Measurements from ENCODE around the gene CYTH1. TPM values are rescaled to one million over a fixed set of nuclear protein-coding genes. Genes with fewer than 3 reads are reported as not detected.

The CYTH1 gene
- total RNA-seq, 1 experiment from 2014 or later, result 40.3 TPM

DNA sequence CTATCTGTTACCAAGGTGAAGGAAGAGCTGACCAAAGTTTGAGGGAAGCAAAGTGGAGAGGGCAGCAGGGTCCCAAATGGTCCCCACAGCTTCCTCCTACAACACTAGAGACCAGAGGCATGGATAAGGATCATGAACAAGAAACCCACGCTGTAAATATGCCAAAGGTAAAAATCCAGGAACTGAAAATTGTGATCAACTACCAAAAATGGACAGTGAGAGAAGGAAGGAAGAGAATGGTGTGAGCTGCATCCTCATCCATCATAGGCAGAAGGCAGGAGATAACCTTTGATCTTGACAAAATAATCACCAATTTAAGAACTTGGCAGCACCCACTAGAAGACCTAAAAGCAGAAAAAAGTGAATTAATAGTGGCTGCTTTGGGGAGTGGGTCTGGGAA is 66.2 kb downstream of the CYTH1 start:
- Histone ChIP-seq H3K9me3 (ENCODE audit: insufficient read depth, low read depth) (no peaks in the 10 kb centered on the region), H3K4me3 (no peak overlapping the region), H3K27me3 (ENCODE audit: insufficient read depth, low read depth) (no peaks in the 10 kb centered on the region), H3F3A (ENCODE audit: insufficient read depth, low read depth) (no peaks in the 10 kb centered on the region), H3K79me2 (ENCODE audit: low read depth) (peaks cover 36% of the 10 kb centered on the region), H2AFZ (no peak overlapping the region), H3K4me1 (replicated peaks; ENCODE audit: insufficient read depth) (no peaks in the 10 kb centered on the region), H3K9me2 (ENCODE audit: insufficient read depth) (no peaks in the 10 kb centered on the region), H3K36me3 (ENCODE audit: low read depth) (no peaks in the 10 kb centered on the region), H4K20me1 (ENCODE audit: insufficient read depth) (peaks cover 6% of the 10 kb centered on the region), H3K4me2 (no peak overlapping the region), H3K27ac (no peak overlapping the region)
- intact Hi-C loops (cut with micrococcal nuclease; ENCODE audit: unreplicated experiment), result no loop called here
- TF ChIP-seq, protein P1, sequence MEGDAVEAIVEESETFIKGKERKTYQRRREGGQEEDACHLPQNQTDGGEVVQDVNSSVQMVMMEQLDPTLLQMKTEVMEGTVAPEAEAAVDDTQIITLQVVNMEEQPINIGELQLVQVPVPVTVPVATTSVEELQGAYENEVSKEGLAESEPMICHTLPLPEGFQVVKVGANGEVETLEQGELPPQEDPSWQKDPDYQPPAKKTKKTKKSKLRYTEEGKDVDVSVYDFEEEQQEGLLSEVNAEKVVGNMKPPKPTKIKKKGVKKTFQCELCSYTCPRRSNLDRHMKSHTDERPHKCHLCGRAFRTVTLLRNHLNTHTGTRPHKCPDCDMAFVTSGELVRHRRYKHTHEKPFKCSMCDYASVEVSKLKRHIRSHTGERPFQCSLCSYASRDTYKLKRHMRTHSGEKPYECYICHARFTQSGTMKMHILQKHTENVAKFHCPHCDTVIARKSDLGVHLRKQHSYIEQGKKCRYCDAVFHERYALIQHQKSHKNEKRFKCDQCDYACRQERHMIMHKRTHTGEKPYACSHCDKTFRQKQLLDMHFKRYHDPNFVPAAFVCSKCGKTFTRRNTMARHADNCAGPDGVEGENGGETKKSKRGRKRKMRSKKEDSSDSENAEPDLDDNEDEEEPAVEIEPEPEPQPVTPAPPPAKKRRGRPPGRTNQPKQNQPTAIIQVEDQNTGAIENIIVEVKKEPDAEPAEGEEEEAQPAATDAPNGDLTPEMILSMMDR (conservative IDR thresholded peaks at IDR 0.05), result no peak
- no peak for TF ChIP-seq EZH2 (IDR thresholded peaks at IDR 0.05; ENCODE audit: low read depth)
- BruUV-seq (replicated peaks), result no TSS peak
- ChIA-PET POLR2A (ENCODE audit: unreplicated experiment) (no interaction called here), CTCF (interaction anchor here (1.1 kb wide), 1 partner anchor 9 kb away, joined by 3 read pairs; no protein-coding TSS in a partner anchor)
- no peak for DNase-seq

DNA sequence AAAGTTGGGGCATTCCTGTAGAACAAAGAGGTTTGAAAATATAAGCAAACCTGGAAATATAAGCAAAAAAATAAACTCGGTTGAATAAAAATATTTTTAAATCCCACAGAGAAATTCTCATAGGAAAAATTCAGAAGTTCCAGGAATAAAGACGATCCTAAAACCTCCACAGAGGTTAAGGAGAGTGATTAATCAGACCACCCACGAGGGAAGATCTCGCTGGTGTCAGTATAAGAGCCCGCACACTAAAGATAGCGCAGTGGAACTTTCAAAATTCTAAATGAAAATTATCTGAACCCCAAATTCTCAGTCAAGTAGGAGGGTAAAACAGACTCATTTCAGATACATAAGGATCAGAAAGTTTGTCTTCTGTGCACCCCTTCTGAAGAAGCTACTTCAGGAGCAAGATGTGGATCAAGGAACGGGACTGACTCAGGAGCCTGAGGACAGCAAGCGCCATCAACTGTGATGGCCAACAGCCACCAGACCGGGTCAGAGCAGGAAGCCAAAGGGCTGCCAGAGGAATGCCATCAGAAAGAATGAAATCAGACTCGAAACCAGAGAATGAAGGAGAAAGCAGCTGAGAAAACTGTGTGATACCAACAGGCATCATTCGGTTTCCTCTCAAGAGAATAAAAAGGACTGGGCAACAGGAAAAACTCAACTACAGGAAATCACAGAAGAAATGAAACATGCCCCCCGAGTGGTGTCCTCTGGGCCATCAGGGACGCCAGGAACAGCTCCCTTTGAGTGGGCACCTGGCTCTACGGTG is 66.9 kb downstream of the CYTH1 start:
- intact Hi-C loops (cut with micrococcal nuclease; ENCODE audit: unreplicated experiment), result no loop called here
- CTCF ChIA-PET, result no interaction called here
- Histone ChIP-seq H3K9me2 (ENCODE audit: insufficient read depth) (no peaks in the 10 kb centered on the region), H3K27me3 (ENCODE audit: insufficient read depth, low read depth) (no peaks in the 10 kb centered on the region), H3K4me1 (replicated peaks; ENCODE audit: insufficient read depth) (no peaks in the 10 kb centered on the region), H3K4me3 (no peak overlapping the region), H3F3A (ENCODE audit: insufficient read depth, low read depth) (no peaks in the 10 kb centered on the region), H3K27ac (no peak overlapping the region), H3K79me2 (ENCODE audit: low read depth) (peaks cover 36% of the 10 kb centered on the region), H3K9me3 (ENCODE audit: insufficient read depth, low read depth) (no peaks in the 10 kb centered on the region), H2AFZ (no peak overlapping the region), H3K4me2 (no peak overlapping the region), H3K36me3 (ENCODE audit: low read depth) (no peaks in the 10 kb centered on the region), H4K20me1 (ENCODE audit: insufficient read depth) (peaks cover 6% of the 10 kb centered on the region)
- DNase-seq, result no peak
- POLR2A ChIA-PET (ENCODE audit: unreplicated experiment), result no interaction called here
- TF ChIP-seq, protein P1 (conservative IDR thresholded peaks at IDR 0.05), result no peak
- BruUV-seq (replicated peaks), result no TSS peak

DNA sequence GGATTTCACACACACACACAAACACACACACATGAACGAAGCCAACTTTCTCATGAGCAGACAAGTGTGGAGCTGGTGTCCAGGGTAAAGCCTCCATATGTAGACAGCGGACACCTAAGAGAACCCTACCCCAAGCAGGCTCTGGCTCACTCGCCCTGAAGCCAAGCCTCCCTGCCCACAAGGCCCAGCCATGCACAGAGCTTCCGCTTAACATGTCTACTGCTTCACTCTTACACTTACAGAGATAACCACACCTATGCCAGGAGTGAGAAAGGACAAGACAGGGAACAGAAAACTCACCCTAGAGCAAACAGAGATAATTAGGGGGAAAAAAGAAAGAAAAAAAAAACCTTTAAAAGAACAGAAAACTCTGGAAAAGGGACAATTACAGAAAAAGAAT is 67.5 kb downstream of the CYTH1 start:
- Histone ChIP-seq H3K27me3 (ENCODE audit: insufficient read depth, low read depth) (no peaks in the 10 kb centered on the region), H3K4me3 (no peak overlapping the region), H3K36me3 (ENCODE audit: low read depth) (no peaks in the 10 kb centered on the region), H3K9me2 (ENCODE audit: insufficient read depth) (no peaks in the 10 kb centered on the region), H3K27ac (no peak overlapping the region), H3F3A (ENCODE audit: insufficient read depth, low read depth) (no peaks in the 10 kb centered on the region), H2AFZ (no peak overlapping the region), H3K4me2 (no peak overlapping the region), H4K20me1 (ENCODE audit: insufficient read depth) (peaks cover 2% of the 10 kb centered on the region), H3K4me1 (replicated peaks; ENCODE audit: insufficient read depth) (no peaks in the 10 kb centered on the region), H3K79me2 (ENCODE audit: low read depth) (peaks cover 36% of the 10 kb centered on the region), H3K9me3 (ENCODE audit: insufficient read depth, low read depth) (no peaks in the 10 kb centered on the region)
- BruUV-seq (replicated peaks), result no TSS peak
- ChIA-PET CTCF (no interaction called here), POLR2A (ENCODE audit: unreplicated experiment) (no interaction called here)
- intact Hi-C loops (cut with micrococcal nuclease; ENCODE audit: unreplicated experiment), result no loop called here
- no peak for TF ChIP-seq EZH2 (IDR thresholded peaks at IDR 0.05; ENCODE audit: low read depth)
- TF ChIP-seq, protein P1 (conservative IDR thresholded peaks at IDR 0.05), result no peak
- DNase-seq, result no peak
